Hepatocyte (in vitro differentiated cells): ENCODE data around the gene ACSS3. TPM values are rescaled to one million over a fixed set of nuclear protein-coding genes. Genes with fewer than 3 reads are reported as not detected.
"Not testable (repeated sequence)": the region's sequence is repeated elsewhere in the genome, so short reads cannot be mapped to it uniquely, and the experiment has no call there.

Experiments
- DNase-seq: peaks from one replicate; pipeline ENCODE4 v3.0.0-alpha.2; 2016; ENCODE audit warnings: low spot score
- H2AFZ ChIP-seq: fragments of 200-600 bp; sonication (generic); 2 replicates; pipeline ENCODE4 v1.6.0; 2016; ENCODE audit warnings: antibody characterized with exemption, mild to moderate bottlenecking
- H3K27ac ChIP-seq: fragments of 200-600 bp; sonication (generic); 2 replicates; pipeline ENCODE4 v1.5.1; 2016; ENCODE audit warnings: mild to moderate bottlenecking
- H3K27me3 ChIP-seq: fragments of 200-600 bp; sonication (generic); 2 replicates; pipeline ENCODE4 v1.6.1; 2016
- H3K36me3 ChIP-seq: fragments of 200-600 bp; sonication (generic); replicated peaks from 2 replicates; pipeline ENCODE4 v1.5.1; 2016; ENCODE audit warnings: low read depth; ENCODE audit not compliant: insufficient read depth
- H3K4me1 ChIP-seq: fragments of 200-600 bp; sonication (generic); 2 replicates; pipeline ENCODE4 v1.5.1; 2016; ENCODE audit warnings: mild to moderate bottlenecking, moderate library complexity; ENCODE audit not compliant: insufficient read depth
- H3K4me2 ChIP-seq: fragments of 200-600 bp; sonication (generic); 2 replicates; pipeline ENCODE4 v1.6.0; 2016
- H3K4me3 ChIP-seq: fragments of 200-600 bp; sonication (generic); 2 replicates; pipeline ENCODE4 v1.5.1; 2016; ENCODE audit warnings: mild to moderate bottlenecking
- H3K79me2 ChIP-seq: fragments of 200-600 bp; sonication (generic); 2 replicates; pipeline ENCODE4 v1.6.0; 2017; ENCODE audit warnings: mild to moderate bottlenecking
- H3K9me2 ChIP-seq: fragments of 200-600 bp; sonication (generic); replicated peaks from 2 replicates; pipeline ENCODE4 v1.6.0; 2017; ENCODE audit warnings: mild to moderate bottlenecking; ENCODE audit not compliant: insufficient read depth
- H3K9me3 ChIP-seq: fragments of 200-600 bp; sonication (generic); 2 replicates; pipeline ENCODE4 v1.5.1; 2016; ENCODE audit warnings: low read depth, mild to moderate bottlenecking
- H4K20me1 ChIP-seq: fragments of 200-600 bp; sonication (generic); 2 replicates; pipeline ENCODE4 v1.6.0; 2016; ENCODE audit warnings: mild to moderate bottlenecking; ENCODE audit not compliant: insufficient read depth, poor library complexity, severe bottlenecking
- CTCF ChIP-seq: fragments of 200-600 bp; sonication (generic); IDR thresholded peaks from 2 replicates; pipeline ENCODE4 v1.5.1; 2016; ENCODE audit warnings: antibody characterized with exemption, mild to moderate bottlenecking; ENCODE audit not compliant: poor library complexity
- EZH2 ChIP-seq: fragments of 200-600 bp; sonication (generic); IDR thresholded peaks from 2 replicates; pipeline ENCODE4 v1.6.1; 2016; ENCODE audit warnings: antibody characterized with exemption, mild to moderate bottlenecking, borderline replicate concordance
- EZH2phosphoT487 ChIP-seq: fragments of 200-600 bp; sonication (generic); IDR thresholded peaks from one replicate; pipeline ENCODE4 v1.6.1; 2018; ENCODE audit warnings: antibody characterized with exemption, mild to moderate bottlenecking, low read depth, moderate library complexity; ENCODE audit not compliant: unreplicated experiment, severe bottlenecking
- WGBS: methylation state at CpG from one replicate; pipeline ENCODE4 v1.1.6; 2016; ENCODE audit warnings: low lambda C conversion rate; ENCODE audit errors: missing lambda C conversion rate; 5-methylcytosine and 5-hydroxymethylcytosine counted together
- polyA plus RNA-seq: library from polyadenylated mRNA; unstranded; fragments of >200 nt; fragmentation: Nextera tagmentation; extraction: Ambion mirVana; gene quantifications from 2 replicates; pipeline ENCODE4 v1.2.1, GENCODE V29; 2016
- total RNA-seq: library from RNA; depleted of rRNA; stranded (reverse); fragments of >200 nt; gene quantifications from 2 replicates; pipeline ENCODE4 v1.2.3, GENCODE V29; 2014

ACSS3 gene
- total and polyA plus RNA-seq, 2 experiments from 2014 or later, result 8.5 to 31.4 TPM

GRCh38 chr12:81095501-81096232 is 17.8 kb downstream of the ACSS3 start:
- TF ChIP-seq EZH2 (no peak), CTCF (no peak), EZH2phosphoT487 (no peak)
- WGBS, result 46% methylated on average over 6 of the region's 6 CpGs
- H3K4me3 ChIP-seq, result no peak overlapping the region
- H3K9me2 ChIP-seq, result no peaks in the 10 kb centered on the region
- no peak overlapping the region for H2AFZ ChIP-seq
- no peaks in the 10 kb centered on the region for H3K4me1 ChIP-seq
- H3K36me3 ChIP-seq, result no peaks in the 10 kb centered on the region
- no peak for DNase-seq
- no peak overlapping the region for H3K4me2 ChIP-seq
- no peaks in the 10 kb centered on the region for H3K27me3 ChIP-seq
- H3K79me2 ChIP-seq, result peaks cover 29% of the 10 kb centered on the region
- no peaks in the 10 kb centered on the region for H4K20me1 ChIP-seq
- H3K9me3 ChIP-seq, result no peaks in the 10 kb centered on the region
- H3K27ac ChIP-seq, result no peak overlapping the region

GRCh38 chr12:81105687-81106086 is 27.8 kb downstream of the ACSS3 start:
- Histone ChIP-seq H4K20me1 (no peaks in the 10 kb centered on the region), H3K36me3 (no peaks in the 10 kb centered on the region), H3K4me2 (no peak overlapping the region), H3K4me1 (no peaks in the 10 kb centered on the region), H3K9me3 (no peaks in the 10 kb centered on the region), H3K9me2 (no peaks in the 10 kb centered on the region), H3K27ac (no peak overlapping the region), H3K27me3 (no peaks in the 10 kb centered on the region), H3K4me3 (no peak overlapping the region), H3K79me2 (peaks cover 12% of the 10 kb centered on the region), H2AFZ (no peak overlapping the region)
- DNase-seq, result no peak
- TF ChIP-seq CTCF, result no peak
- no peak for TF ChIP-seq EZH2phosphoT487
- no peak for TF ChIP-seq EZH2

DNA sequence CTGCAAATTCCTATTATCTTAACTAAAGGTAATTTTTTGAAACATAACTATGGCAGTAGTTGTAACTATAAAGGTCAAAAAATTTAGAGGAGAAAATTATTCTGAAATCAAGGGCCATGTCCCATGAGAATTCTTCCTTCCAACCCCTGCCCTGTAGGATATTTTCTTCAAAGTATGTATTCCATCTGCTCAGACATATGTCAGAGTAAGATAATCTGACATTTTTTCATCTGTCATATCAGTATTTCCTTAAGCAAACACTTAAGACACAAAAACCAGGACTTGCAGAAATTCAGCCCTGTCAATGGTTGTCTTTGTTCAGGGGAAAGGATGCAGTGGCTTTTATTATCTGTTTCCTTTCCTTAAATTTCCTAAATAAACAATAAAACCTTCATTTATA is 36.3 kb downstream of the ACSS3 start:
- DNase-seq, result no peak
- TF ChIP-seq CTCF (no peak), EZH2phosphoT487 (no peak), EZH2 (no peak)

GRCh38 chr12:81119069-81119468 is 41.2 kb downstream of the ACSS3 start:
- H3K9me3 ChIP-seq, H3K9me2 ChIP-seq, H3K36me3 ChIP-seq, H3K27me3 ChIP-seq, H4K20me1 ChIP-seq, H3K4me1 ChIP-seq, H2AFZ ChIP-seq, H3K79me2 ChIP-seq, H3K4me3 ChIP-seq, H3K4me2 ChIP-seq, H3K27ac ChIP-seq, DNase-seq: not testable (repeated sequence)
- WGBS, result 71% methylated on average over 3 of the region's 3 CpGs

More for the DNA sequence above, 36.3 kb downstream of the ACSS3 start:
- H3K36me3 ChIP-seq, result no peaks in the 10 kb centered on the region
- H3K9me2 ChIP-seq, result no peaks in the 10 kb centered on the region
- no peaks in the 10 kb centered on the region for H3K27me3 ChIP-seq
- no peak overlapping the region for H2AFZ ChIP-seq
- H3K27ac ChIP-seq, result no peak overlapping the region
- no peak overlapping the region for H3K4me2 ChIP-seq
- no peak overlapping the region for H3K4me3 ChIP-seq
- no peaks in the 10 kb centered on the region for H3K79me2 ChIP-seq
- H3K9me3 ChIP-seq, result no peaks in the 10 kb centered on the region
- no peaks in the 10 kb centered on the region for H3K4me1 ChIP-seq
- no peaks in the 10 kb centered on the region for H4K20me1 ChIP-seq
